ENCODE data around the gene FSCB.

FSCB gene

GRCh38 chr14:44531658-44532057 lies 24.6 kb upstream of the FSCB start (continued):
- TF ChIP-seq ZNF518A (tag by site-specific recombination; conservative IDR thresholded peaks at IDR 0.05; ENCODE audit: low read depth), result no peak
- TF ChIP-seq ELK4 (IDR thresholded peaks at IDR 0.05; ENCODE audit: borderline replicate concordance, low read depth, low read length), result no peak
- no peak for TF ChIP-seq SALL2 (tag by site-specific recombination; IDR thresholded peaks at IDR 0.05; ENCODE audit: borderline replicate concordance)
- TF ChIP-seq PBX3 (CRISPR knock-in tag; IDR thresholded peaks at IDR 0.05), result no peak

GRCh38 chr14:44530475-44530874 lies 23.4 kb upstream of the FSCB start:
- H3K36me3 ChIP-seq (ENCODE audit: control insufficient read depth in 2 of 2, insufficient read depth in 1 of 2, low read length in 2 of 2), result no peaks in the 10 kb centered on the region
- ChIA-PET POLR2A (no interaction called here), CTCF (no interaction called here)
- H3K9me3 ChIP-seq (ENCODE audit: control insufficient read depth, insufficient read depth, low read depth, low read length), result no peaks in the 10 kb centered on the region
- H3K27ac ChIP-seq (ENCODE audit: extremely low read depth, low read depth, low read length), result no peak overlapping the region
- H3K4me1 ChIP-seq (ENCODE audit: control insufficient read depth, insufficient read depth, low read length), result no peaks in the 10 kb centered on the region
- TF ChIP-seq OVOL3 (tag by site-specific recombination; IDR thresholded peaks at IDR 0.05) (no peak), ZNF311 (tag by site-specific recombination; IDR thresholded peaks at IDR 0.05; ENCODE audit: borderline replicate concordance) (no peak), ZNF362 (tag by site-specific recombination; IDR thresholded peaks at IDR 0.05) (no peak), ZBTB48 (tag by site-specific recombination; IDR thresholded peaks at IDR 0.05) (no peak), ZNF24 (tag by site-specific recombination; IDR thresholded peaks at IDR 0.05) (no peak), ZNF416 (tag by site-specific recombination; IDR thresholded peaks at IDR 0.05) (no peak), KLF17 (tag by site-specific recombination; IDR thresholded peaks at IDR 0.05) (no peak), ZIC2 (tag by site-specific recombination; IDR thresholded peaks at IDR 0.05) (no peak), ZNF404 (tag by site-specific recombination; IDR thresholded peaks at IDR 0.05) (no peak), ZNF324 (tag by site-specific recombination; IDR thresholded peaks at IDR 0.05) (no peak), EGR2 (tag by site-specific recombination; IDR thresholded peaks at IDR 0.05; ENCODE audit: low read depth) (no peak), ZSCAN5A (tag by site-specific recombination; IDR thresholded peaks at IDR 0.05) (no peak)
- H3K4me3 ChIP-seq (ENCODE audit: low read depth, low read length), result no peak overlapping the region
